PFSK-1 (cell line): ENCODE data around the gene EIF6.

ENCODE experiments used
- FOXP2 ChIP-seq: optimal IDR thresholded peaks from 2 replicates; pipeline ENCODE3; 2011; ENCODE audit warnings: borderline replicate concordance, control low read depth, inconsistent platforms; ENCODE audit not compliant: insufficient read depth; ENCODE audit errors: extremely low read length, extremely low read depth
- POLR2AphosphoS5 ChIP-seq: IDR thresholded peaks from 2 replicates; pipeline ENCODE4 v1.6.1; 2012; ENCODE audit warnings: low read depth, mild to moderate bottlenecking, control low read depth, low read length, moderate library complexity
- REST ChIP-seq, 2 experiments: IDR thresholded peaks; 2 replicates each; pipeline versions ENCODE4 v1.6.1 to v1.8.0; 2011 to 2012; ENCODE audit warnings: low read depth in 2 of 2, low read length in 2 of 2, control low read depth in 1 of 2, inconsistent platforms in 1 of 2, mild to moderate bottlenecking in 1 of 2, moderate library complexity in 1 of 2; ENCODE audit not compliant: insufficient read depth in 1 of 2
- SIN3A ChIP-seq: IDR thresholded peaks from 2 replicates; pipeline ENCODE4 v1.6.1; 2012; ENCODE audit warnings: mild to moderate bottlenecking, low read length, moderate library complexity, borderline replicate concordance; ENCODE audit not compliant: insufficient read depth
- TAF1 ChIP-seq: IDR thresholded peaks from 2 replicates; pipeline ENCODE4 v1.6.1; 2012; ENCODE audit warnings: low read length, control low read depth, borderline replicate concordance; ENCODE audit not compliant: insufficient read depth

EIF6 gene

GRCh38 chr20:35297740-35298139, 13.2 kb upstream of the EIF6 start:
- TF ChIP-seq REST (IDR thresholded peaks at IDR 0.05; ENCODE audit: insufficient read depth in 1 of 2, low read depth in 2 of 2, low read length in 2 of 2) = no peak
- TF ChIP-seq POLR2AphosphoS5 = no peak
- TF ChIP-seq FOXP2 = no peak
- no peak for TF ChIP-seq SIN3A
- TF ChIP-seq TAF1 = no peak

GRCh38 chr20:35297155-35297554, 12.6 kb upstream of the EIF6 start:
- TF ChIP-seq SIN3A (no peak), REST (IDR thresholded peaks at IDR 0.05; ENCODE audit: insufficient read depth in 1 of 2, low read depth in 2 of 2, low read length in 2 of 2) (no peak), FOXP2 (no peak), TAF1 (no peak), POLR2AphosphoS5 (no peak)

- no peak for TF ChIP-seq POLR2AphosphoS5
- no peak for TF ChIP-seq TAF1
- no peak for TF ChIP-seq SIN3A
- no peak for TF ChIP-seq FOXP2
- no peak for TF ChIP-seq REST (IDR thresholded peaks at IDR 0.05; ENCODE audit: insufficient read depth in 1 of 2, low read depth in 2 of 2, low read length in 2 of 2)
Observed at GRCh38 chr20:35296101-35296554, 11.6 kb upstream of the EIF6 start.

GRCh38 chr20:35295674-35296073, 11.1 kb upstream of the EIF6 start:
- TF ChIP-seq REST (IDR thresholded peaks at IDR 0.05; ENCODE audit: insufficient read depth in 1 of 2, low read depth in 2 of 2, low read length in 2 of 2) = no peak
- no peak for TF ChIP-seq FOXP2

GRCh38 chr20:35295058-35295457, 10.5 kb upstream of the EIF6 start:
- no peak for TF ChIP-seq POLR2AphosphoS5
- TF ChIP-seq REST (IDR thresholded peaks at IDR 0.05; ENCODE audit: insufficient read depth in 1 of 2, low read depth in 2 of 2, low read length in 2 of 2) = no peak
- TF ChIP-seq SIN3A = no peak
- TF ChIP-seq FOXP2 = no peak
- no peak for TF ChIP-seq TAF1
